Calu3 (cell line): ENCODE data around the gene HM13. TPM values are rescaled to one million over a fixed set of nuclear protein-coding genes. Genes with fewer than 3 reads are reported as not detected.
A peak's percentile ranks its signal among the peaks of the same experiment; 100 is the strongest.

ENCODE experiments used
- BruUV-seq: library from RNA; stranded (reverse); fragments of 400-500 nt; replicated peaks from 2 replicates; lab custom pipeline; 2021; lab: Mats Ljungman, UMichigan
- CTCF ChIA-PET: fragments of 300-600 bp; sonication (Branson Sonifier 250); formaldehyde crosslinking; loops from one replicate; lab custom pipeline; 2022; ENCODE audit warnings: antibody characterized with exemption; lab: Charles Lee
- DNase-seq: peaks from one replicate; pipeline ENCODE4 v3.0.0; 2022
- H3K27ac Mint-ChIP-seq: one replicate; pipeline ENCODE4 v1.8.0; 2022; ENCODE audit warnings: mixed read lengths; ENCODE audit not compliant: unreplicated experiment
- H3K27me3 Mint-ChIP-seq: one replicate; pipeline ENCODE4 v1.8.0; 2022; ENCODE audit warnings: mixed read lengths; ENCODE audit not compliant: unreplicated experiment
- H3K36me3 Mint-ChIP-seq: one replicate; pipeline ENCODE4 v1.8.0; 2022; ENCODE audit warnings: mild to moderate bottlenecking, moderate library complexity, mixed read lengths; ENCODE audit not compliant: insufficient read depth, unreplicated experiment
- H3K4me1 Mint-ChIP-seq: one replicate; pipeline ENCODE4 v1.8.0; 2022; ENCODE audit warnings: mild to moderate bottlenecking, low read depth, mixed read lengths; ENCODE audit not compliant: unreplicated experiment
- H3K4me3 Mint-ChIP-seq: one replicate; pipeline ENCODE4 v1.8.0; 2022; ENCODE audit warnings: mild to moderate bottlenecking, low read depth, moderate library complexity, mixed read lengths; ENCODE audit not compliant: unreplicated experiment
- H3K9me3 Mint-ChIP-seq: one replicate; pipeline ENCODE4 v1.8.0; 2022; ENCODE audit warnings: low read depth, mixed read lengths; ENCODE audit not compliant: unreplicated experiment
- CTCF ChIP-seq: fragments of 200-600 bp; IDR thresholded peaks from one replicate; pipeline ENCODE4 v1.8.0; 2022; ENCODE audit warnings: antibody characterized with exemption; ENCODE audit not compliant: unreplicated experiment
- intact Hi-C: fragments of 100-400 bp; cut with micrococcal nuclease; formaldehyde crosslinking; loops from one replicate; pipeline ENCODE4 v1.10.0; 2022; ENCODE audit not compliant: unreplicated experiment
- total RNA-seq: library from RNA; stranded (reverse); gene quantifications from 2 replicates; pipeline ENCODE4 v1.2.3, GENCODE V29; 2022

The HM13 gene
- total RNA-seq, 1 experiment from 2014 or later: 342 TPM

GRCh38 chr20:31508517-31509244 lies 5.6 kb upstream of the HM13 start:
- H3K9me3 Mint-ChIP-seq: peaks cover 5% of the 10 kb centered on the region
- CTCF ChIA-PET: no interaction called here
- H3K36me3 Mint-ChIP-seq: no peaks in the 10 kb centered on the region
- no peak overlapping the region for H3K4me3 Mint-ChIP-seq
- intact Hi-C loops: no loop called here
- H3K4me1 Mint-ChIP-seq: peaks cover 18% of the 10 kb centered on the region
- BruUV-seq: no TSS peak
- peaks cover 27% of the 10 kb centered on the region for H3K27me3 Mint-ChIP-seq
- TF ChIP-seq CTCF: no peak
- DNase-seq: no peak
- H3K27ac Mint-ChIP-seq: no peak overlapping the region

- no peak for DNase-seq
Measured at GRCh38 chr20:31515072-31515774, 981 bp downstream of the HM13 start.

GRCh38 chr20:31515775-31516107 lies 1.5 kb downstream of the HM13 start:
- Mint-ChIP-seq H3K4me3 (no peak overlapping the region), H3K4me1 (no peaks in the 10 kb centered on the region), H3K36me3 (peaks cover 16% of the 10 kb centered on the region), H3K9me3 (no peaks in the 10 kb centered on the region), H3K27me3 (no peaks in the 10 kb centered on the region), H3K27ac (no peak overlapping the region)
- TF ChIP-seq CTCF: no peak
- no peak for DNase-seq
- no TSS peak for BruUV-seq
- CTCF ChIA-PET: interaction anchor here (0.6 kb wide), 1 partner anchor 13 kb away, joined by 3 read pairs; no protein-coding TSS in a partner anchor
- intact Hi-C loops: no loop called here

More at GRCh38 chr20:31515072-31515774, 981 bp downstream of the HM13 start:
- peaks cover 11% of the 10 kb centered on the region for H3K36me3 Mint-ChIP-seq
- H3K4me3 Mint-ChIP-seq: no peak overlapping the region
- no peak overlapping the region for H3K27ac Mint-ChIP-seq
- no peak for TF ChIP-seq CTCF
- no peaks in the 10 kb centered on the region for H3K27me3 Mint-ChIP-seq
- intact Hi-C loops: no loop called here
- H3K4me1 Mint-ChIP-seq: no peaks in the 10 kb centered on the region
- CTCF ChIA-PET: interaction anchor here (0.6 to 1.4 kb wide), 2 partner anchors 13 to 48 kb away, joined by 3 to 9 read pairs; no protein-coding TSS in a partner anchor
- no TSS peak for BruUV-seq
- H3K9me3 Mint-ChIP-seq: no peaks in the 10 kb centered on the region

- BruUV-seq: TSS peak; percentile 41
- intact Hi-C loops: no loop called here
- H3K4me3 Mint-ChIP-seq: no peak overlapping the region
Measured at GRCh38 chr20:31516166-31516565, 1.9 kb downstream of the HM13 start.

More at GRCh38 chr20:31516166-31516565, 1.9 kb downstream of the HM13 start:
- H3K9me3 Mint-ChIP-seq: no peaks in the 10 kb centered on the region
- peaks cover 19% of the 10 kb centered on the region for H3K36me3 Mint-ChIP-seq
- DNase-seq: no peak
- no peaks in the 10 kb centered on the region for H3K27me3 Mint-ChIP-seq
- no peak overlapping the region for H3K27ac Mint-ChIP-seq
- no peaks in the 10 kb centered on the region for H3K4me1 Mint-ChIP-seq
- no peak for TF ChIP-seq CTCF
- CTCF ChIA-PET: no interaction called here
